ENCODE data around the gene RPLP2.

Gene RPLP2

GRCh38 chr11:792873-793272 lies 16.9 kb upstream of the RPLP2 start:
- no peak for DNase-seq

- no peak for DNase-seq
Measured at GRCh38 chr11:793556-793955, 16.2 kb upstream of the RPLP2 start.

- no peak for DNase-seq
Measured at GRCh38 chr11:794013-794765, 15.6 kb upstream of the RPLP2 start.

GRCh38 chr11:794766-795633 lies 14.8 kb upstream of the RPLP2 start:
- no peak for DNase-seq

GRCh38 chr11:795634-796564 lies 13.9 kb upstream of the RPLP2 start:
- no peak for DNase-seq

GRCh38 chr11:796565-797295 lies 13.0 kb upstream of the RPLP2 start:
- no peak for DNase-seq

GRCh38 chr11:797296-798092 lies 12.3 kb upstream of the RPLP2 start:
- DNase-seq = no peak

- DNase-seq = no peak
Measured at GRCh38 chr11:798093-798713, 11.6 kb upstream of the RPLP2 start, which contains the start of gene SLC25A22. Gene SLC25A22, minus strand, starts transcription at chr11:798281. Its CDS starts 3,275 bp downstream, at chr11:795006.

- no peak for DNase-seq
Measured at GRCh38 chr11:799641-800316, 10.0 kb upstream of the RPLP2 start.

- DNase-seq = no peak
Measured at GRCh38 chr11:800473-800872, 9.3 kb upstream of the RPLP2 start.

- DNase-seq = no peak
Measured at GRCh38 chr11:801097-801780, 8.5 kb upstream of the RPLP2 start.

GRCh38 chr11:802018-802617 lies 7.6 kb upstream of the RPLP2 start:
- no peak for DNase-seq

GRCh38 chr11:802693-803466 lies 6.9 kb upstream of the RPLP2 start:
- no peak for DNase-seq

- no peak for DNase-seq
Measured at GRCh38 chr11:803467-803742, 6.4 kb upstream of the RPLP2 start.

GRCh38 chr11:803770-804598 lies 5.8 kb upstream of the RPLP2 start:
- no peak for DNase-seq

GRCh38 chr11:804599-804964 lies 5.2 kb upstream of the RPLP2 start:
- DNase-seq = no peak

GRCh38 chr11:808427-809286 lies 1.1 kb upstream of the RPLP2 start:
- no peak for DNase-seq

Measured in NCI-H1417 treated with DMSO at 0.1 percent for 48 hours (cell line).